Endodermal cell (in vitro differentiated cells): ENCODE results near the gene CENPP. TPM values are rescaled to one million over a fixed set of nuclear protein-coding genes. Genes with fewer than 3 reads are reported as not detected.

Experiments used
- DNase-seq: peaks from one replicate; pipeline ENCODE4 v3.0.0-alpha.2; 2017
- H3K27ac ChIP-seq: 2 replicates; pipeline ENCODE4 v1.5.1; 2013; ENCODE audit warnings: mild to moderate bottlenecking, low read depth, low read length, moderate library complexity
- H3K27me3 ChIP-seq: 2 replicates; pipeline ENCODE4 v1.6.1; 2013; ENCODE audit warnings: mild to moderate bottlenecking, low read length, moderate library complexity; ENCODE audit not compliant: insufficient read depth, control insufficient read depth, poor library complexity, severe bottlenecking
- H3K36me3 ChIP-seq: 2 replicates; pipeline ENCODE4 v1.7.0; 2013; ENCODE audit warnings: mild to moderate bottlenecking, low read length, moderate library complexity; ENCODE audit not compliant: control insufficient read depth, insufficient read depth
- H3K4me1 ChIP-seq: one replicate; pipeline ENCODE4 v1.7.0; 2013; ENCODE audit warnings: low read length; ENCODE audit not compliant: control insufficient read depth, insufficient read depth
- H3K4me3 ChIP-seq: 2 replicates; pipeline ENCODE4 v1.5.1; 2013; ENCODE audit warnings: mild to moderate bottlenecking, low read length, moderate library complexity
- H3K9ac ChIP-seq: 2 replicates; pipeline ENCODE4 v1.6.1; 2013; ENCODE audit warnings: mild to moderate bottlenecking, low read length, moderate library complexity; ENCODE audit not compliant: poor library complexity, severe bottlenecking; ENCODE audit errors: extremely low read depth
- H3K9me3 ChIP-seq: 2 replicates; pipeline ENCODE4 v1.6.1; 2013; ENCODE audit warnings: mild to moderate bottlenecking, low read length, moderate library complexity; ENCODE audit not compliant: control insufficient read depth
- H3K27ac Mint-ChIP-seq: 2 replicates; pipeline ENCODE4 v1.8.0; 2020; ENCODE audit warnings: mixed read lengths
- H3K27me3 Mint-ChIP-seq: 2 replicates; pipeline ENCODE4 v1.8.0; 2021; ENCODE audit warnings: mild to moderate bottlenecking, mixed read lengths; ENCODE audit not compliant: insufficient read depth
- H3K36me3 Mint-ChIP-seq: 2 replicates; pipeline ENCODE4 v1.8.0; 2020; ENCODE audit warnings: low read depth, mixed read lengths
- H3K4me1 Mint-ChIP-seq: 2 replicates; pipeline ENCODE4 v1.8.0; 2020; ENCODE audit warnings: mixed read lengths
- H3K4me3 Mint-ChIP-seq: 2 replicates; pipeline ENCODE4 v1.8.0; 2020; ENCODE audit warnings: mild to moderate bottlenecking, moderate library complexity, mixed read lengths
- H3K9me3 Mint-ChIP-seq: 2 replicates; pipeline ENCODE4 v1.8.0; 2020; ENCODE audit warnings: mild to moderate bottlenecking, mixed read lengths
- whole genome bisulfite sequencing, 2 experiments: methylation state at CpG; one replicate each; pipeline versions ENCODE4 v1.1.5 to v1.1.7; 2013; ENCODE audit warnings: missing lambda C conversion rate in 2 of 2, mixed read lengths in 1 of 2; ENCODE audit not compliant: insufficient coverage in 1 of 2, insufficient read length in 1 of 2; 5-methylcytosine and 5-hydroxymethylcytosine counted together
- total RNA-seq, 2 donors: library from RNA; stranded (reverse); fragmentation: NEBNext Ultra II Directional in 1 of 2; extraction: Animal tissue kit (Norgen Biotek cat#: 25700) in 1 of 2; gene quantifications; 2 replicates in 1 of 2; 3 replicates in 1 of 2; pipeline ENCODE4 v1.2.1, GENCODE V29; 2021
- TF ChIP-seq, protein P1 (sequence below): fragments of 200-600 bp; sonication (generic); conservative IDR thresholded peaks from 2 replicates; pipeline ENCODE4 v1.5.0; 2021; ENCODE audit warnings: antibody characterized with exemption, mild to moderate bottlenecking

The CENPP gene
- total RNA-seq, 2 donors from 2014 or later = 8.2 to 9.2 TPM

DNA sequence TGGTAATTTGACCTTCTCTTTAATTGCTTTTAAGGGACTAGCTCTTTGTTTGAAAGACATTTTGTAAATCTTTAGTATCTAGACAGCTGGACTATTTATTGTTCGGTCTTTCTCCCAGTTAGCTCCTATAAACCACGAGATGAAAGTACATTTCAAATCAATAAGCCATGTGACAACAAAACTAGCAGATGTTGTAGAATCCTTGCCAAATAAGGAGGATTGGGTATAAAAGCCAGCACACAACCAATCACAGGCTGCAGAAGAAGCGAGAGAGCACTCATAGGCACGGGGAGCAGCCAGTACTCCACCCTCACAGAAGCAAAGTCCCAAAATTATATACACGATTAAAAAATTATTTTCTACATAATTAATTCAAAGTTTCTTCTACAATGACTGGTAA, 106.6 kb downstream of the CENPP start:
- Mint-ChIP-seq H3K36me3 (no peaks in the 10 kb centered on the region), H3K4me1 (no peaks in the 10 kb centered on the region), H3K4me3 (no peak overlapping the region), H3K27ac (no peak overlapping the region), H3K9me3 (no peaks in the 10 kb centered on the region), H3K27me3 (no peaks in the 10 kb centered on the region)
- H3K36me3 ChIP-seq = no peaks in the 10 kb centered on the region
- 89 to 100% methylated on average over 1 to 5 of the region's 5 CpGs for WGBS, 2 experiments
- H3K27ac ChIP-seq = no peak overlapping the region
- no peaks in the 10 kb centered on the region for H3K27me3 ChIP-seq
- no peak for DNase-seq
- H3K9ac ChIP-seq = no peak overlapping the region
- H3K4me3 ChIP-seq = no peak overlapping the region
- H3K4me1 ChIP-seq = no peaks in the 10 kb centered on the region
- no peaks in the 10 kb centered on the region for H3K9me3 ChIP-seq
- TF ChIP-seq, protein P1, sequence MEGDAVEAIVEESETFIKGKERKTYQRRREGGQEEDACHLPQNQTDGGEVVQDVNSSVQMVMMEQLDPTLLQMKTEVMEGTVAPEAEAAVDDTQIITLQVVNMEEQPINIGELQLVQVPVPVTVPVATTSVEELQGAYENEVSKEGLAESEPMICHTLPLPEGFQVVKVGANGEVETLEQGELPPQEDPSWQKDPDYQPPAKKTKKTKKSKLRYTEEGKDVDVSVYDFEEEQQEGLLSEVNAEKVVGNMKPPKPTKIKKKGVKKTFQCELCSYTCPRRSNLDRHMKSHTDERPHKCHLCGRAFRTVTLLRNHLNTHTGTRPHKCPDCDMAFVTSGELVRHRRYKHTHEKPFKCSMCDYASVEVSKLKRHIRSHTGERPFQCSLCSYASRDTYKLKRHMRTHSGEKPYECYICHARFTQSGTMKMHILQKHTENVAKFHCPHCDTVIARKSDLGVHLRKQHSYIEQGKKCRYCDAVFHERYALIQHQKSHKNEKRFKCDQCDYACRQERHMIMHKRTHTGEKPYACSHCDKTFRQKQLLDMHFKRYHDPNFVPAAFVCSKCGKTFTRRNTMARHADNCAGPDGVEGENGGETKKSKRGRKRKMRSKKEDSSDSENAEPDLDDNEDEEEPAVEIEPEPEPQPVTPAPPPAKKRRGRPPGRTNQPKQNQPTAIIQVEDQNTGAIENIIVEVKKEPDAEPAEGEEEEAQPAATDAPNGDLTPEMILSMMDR = no peak

DNA sequence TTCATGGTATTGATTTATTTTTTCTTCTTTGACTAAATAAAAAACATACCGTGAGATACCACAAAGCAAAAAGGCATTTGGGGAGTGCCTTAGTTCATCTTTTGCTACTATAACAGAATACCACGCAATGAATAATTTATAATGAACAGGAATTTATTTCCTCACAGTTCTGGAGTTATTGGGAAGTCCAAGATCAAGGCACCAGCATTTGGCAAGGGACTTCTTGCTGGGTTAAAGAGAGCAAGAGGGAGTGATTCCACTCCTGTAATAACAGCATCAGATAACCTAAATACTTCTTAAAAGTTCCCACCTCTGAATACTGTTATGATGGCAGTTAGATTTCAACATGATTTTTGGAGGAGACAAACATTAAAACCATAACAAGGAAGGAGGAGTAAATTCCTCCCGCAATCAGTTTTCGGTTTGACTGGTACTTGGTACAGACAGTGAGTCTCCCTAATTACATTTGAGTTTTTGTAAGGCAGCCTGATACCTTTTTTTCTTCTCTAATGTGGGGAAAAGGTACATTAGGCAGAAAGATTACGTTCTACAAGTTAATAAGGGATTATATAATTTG, 107.3 kb downstream of the CENPP start:
- WGBS, 2 experiments = 100% methylated on average over 1 to 4 of the region's 5 CpGs
- no peaks in the 10 kb centered on the region for H3K4me1 Mint-ChIP-seq
- H3K36me3 Mint-ChIP-seq = no peaks in the 10 kb centered on the region
- no peak overlapping the region for H3K4me3 Mint-ChIP-seq
- Histone ChIP-seq H3K27ac (no peak overlapping the region), H3K27me3 (no peaks in the 10 kb centered on the region), H3K9ac (no peak overlapping the region), H3K36me3 (no peaks in the 10 kb centered on the region), H3K9me3 (no peaks in the 10 kb centered on the region), H3K4me3 (no peak overlapping the region), H3K4me1 (no peaks in the 10 kb centered on the region)
- H3K9me3 Mint-ChIP-seq = no peaks in the 10 kb centered on the region
- no peaks in the 10 kb centered on the region for H3K27me3 Mint-ChIP-seq
- no peak overlapping the region for H3K27ac Mint-ChIP-seq
- TF ChIP-seq, protein P1 = no peak
- DNase-seq = no peak

DNA sequence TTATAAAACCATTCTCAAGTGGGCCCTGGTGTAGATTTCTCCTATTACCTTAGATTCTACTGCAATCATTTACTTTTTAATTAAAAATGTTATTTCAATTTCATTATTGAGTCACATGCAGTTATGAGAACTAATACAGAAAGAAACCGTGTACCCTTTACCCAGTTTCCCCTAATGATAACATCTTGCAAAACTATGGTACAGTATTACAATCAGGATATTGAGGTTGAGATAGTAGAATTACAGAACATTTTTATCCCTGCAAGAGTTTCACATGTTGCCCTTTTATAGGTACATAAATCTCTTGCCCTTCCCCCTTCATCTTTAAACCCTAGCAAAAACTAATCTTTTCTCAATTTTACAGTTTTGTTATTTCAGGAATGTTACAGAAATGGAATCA, 109.5 kb downstream of the CENPP start:
- no peak overlapping the region for H3K9ac ChIP-seq
- H3K27ac Mint-ChIP-seq = no peak overlapping the region
- H3K27me3 Mint-ChIP-seq = no peaks in the 10 kb centered on the region
- H3K9me3 ChIP-seq = no peaks in the 10 kb centered on the region
- no CpG with 5 or more reads among the region's 1 CpG for WGBS, 2 experiments
- H3K9me3 Mint-ChIP-seq = no peaks in the 10 kb centered on the region
- no peak overlapping the region for H3K4me3 Mint-ChIP-seq
- H3K36me3 ChIP-seq = no peaks in the 10 kb centered on the region
- no peak overlapping the region for H3K4me3 ChIP-seq
- no peaks in the 10 kb centered on the region for H3K4me1 ChIP-seq
- H3K36me3 Mint-ChIP-seq = no peaks in the 10 kb centered on the region
- TF ChIP-seq, protein P1 = no peak
- H3K27me3 ChIP-seq = no peaks in the 10 kb centered on the region
- no peak overlapping the region for H3K27ac ChIP-seq
- no peak for DNase-seq
- H3K4me1 Mint-ChIP-seq = no peaks in the 10 kb centered on the region
